ENCODE results near the gene MTCH1.

The MTCH1 gene

GRCh38 chr6:36925809-36926208, 60.2 kb downstream of the MTCH1 start:
- H3K27me3 ChIP-seq (ENCODE audit: control insufficient read depth in 2 of 2, insufficient read depth in 2 of 2, low read length in 2 of 2) = no peaks in the 10 kb centered on the region
- peaks cover 8 to 31% of the 10 kb centered on the region in 2 donors for H3K36me3 ChIP-seq (ENCODE audit: control insufficient read depth in 2 of 2, insufficient read depth in 2 of 2, low read length in 2 of 2)
- peaks cover 7 to 14% of the 10 kb centered on the region in 2 donors for H3K4me1 ChIP-seq (ENCODE audit: control insufficient read depth in 2 of 2, insufficient read depth in 2 of 2, low read length in 2 of 2)
- H3K9ac ChIP-seq (ENCODE audit: low read depth in 1 of 2, low read length in 2 of 2) = no peak overlapping the region
- H3K4me3 ChIP-seq (ENCODE audit: low read length in 2 of 2) = no peak overlapping the region
- no peaks in the 10 kb centered on the region for H3K9me3 ChIP-seq (ENCODE audit: control insufficient read depth in 2 of 2, low read length in 2 of 2)
- H3K27ac ChIP-seq (ENCODE audit: low read depth in 2 of 2, low read length in 2 of 2) = no peak overlapping the region

- H3K27me3 ChIP-seq (ENCODE audit: control insufficient read depth in 2 of 2, insufficient read depth in 2 of 2, low read length in 2 of 2) = no peaks in the 10 kb centered on the region
- no peaks in the 10 kb centered on the region for H3K9me3 ChIP-seq (ENCODE audit: control insufficient read depth in 2 of 2, low read length in 2 of 2)
- H3K27ac ChIP-seq (ENCODE audit: low read depth in 2 of 2, low read length in 2 of 2) = no peak overlapping the region
- H3K9ac ChIP-seq (ENCODE audit: low read depth in 1 of 2, low read length in 2 of 2) = no peak overlapping the region
- no peak overlapping the region for H3K4me3 ChIP-seq (ENCODE audit: low read length in 2 of 2)
- H3K36me3 ChIP-seq (ENCODE audit: control insufficient read depth in 2 of 2, insufficient read depth in 2 of 2, low read length in 2 of 2) = peaks cover 12 to 37% of the 10 kb centered on the region in 2 donors
- H3K4me1 ChIP-seq (ENCODE audit: control insufficient read depth in 2 of 2, insufficient read depth in 2 of 2, low read length in 2 of 2) = peaks cover 7 to 14% of the 10 kb centered on the region in 2 donors
Measured at GRCh38 chr6:36924778-36925374, 61.1 kb downstream of the MTCH1 start.

GRCh38 chr6:36924131-36924530, 61.9 kb downstream of the MTCH1 start:
- Histone ChIP-seq H3K27me3 (ENCODE audit: control insufficient read depth in 2 of 2, insufficient read depth in 2 of 2, low read length in 2 of 2) (no peaks in the 10 kb centered on the region), H3K9ac (ENCODE audit: low read depth in 1 of 2, low read length in 2 of 2) (no peak overlapping the region), H3K4me3 (ENCODE audit: low read length in 2 of 2) (no peak overlapping the region), H3K4me1 (ENCODE audit: control insufficient read depth in 2 of 2, insufficient read depth in 2 of 2, low read length in 2 of 2) (peaks cover 7 to 14% of the 10 kb centered on the region in 2 donors), H3K9me3 (ENCODE audit: control insufficient read depth in 2 of 2, low read length in 2 of 2) (no peaks in the 10 kb centered on the region), H3K36me3 (ENCODE audit: control insufficient read depth in 2 of 2, insufficient read depth in 2 of 2, low read length in 2 of 2) (peaks cover 14 to 43% of the 10 kb centered on the region in 2 donors), H3K27ac (ENCODE audit: low read depth in 2 of 2, low read length in 2 of 2) (no peak overlapping the region)

GRCh38 chr6:36920546-36920945, 65.5 kb downstream of the MTCH1 start:
- Histone ChIP-seq H3K4me1 (ENCODE audit: control insufficient read depth in 2 of 2, insufficient read depth in 2 of 2, low read length in 2 of 2) (no peaks in the 10 kb centered on the region), H3K9ac (ENCODE audit: low read depth in 1 of 2, low read length in 2 of 2) (no peak overlapping the region), H3K36me3 (ENCODE audit: control insufficient read depth in 2 of 2, insufficient read depth in 2 of 2, low read length in 2 of 2) (peaks cover 20 to 60% of the 10 kb centered on the region in 2 donors), H3K27ac (ENCODE audit: low read depth in 2 of 2, low read length in 2 of 2) (no peak overlapping the region), H3K27me3 (ENCODE audit: control insufficient read depth in 2 of 2, insufficient read depth in 2 of 2, low read length in 2 of 2) (no peaks in the 10 kb centered on the region), H3K4me3 (ENCODE audit: low read length in 2 of 2) (no peak overlapping the region), H3K9me3 (ENCODE audit: control insufficient read depth in 2 of 2, low read length in 2 of 2) (no peaks in the 10 kb centered on the region)

- H3K9me3 ChIP-seq (ENCODE audit: control insufficient read depth in 2 of 2, low read length in 2 of 2) = no peaks in the 10 kb centered on the region
- no peak overlapping the region for H3K27ac ChIP-seq (ENCODE audit: low read depth in 2 of 2, low read length in 2 of 2)
Measured at GRCh38 chr6:36920049-36920448, 65.9 kb downstream of the MTCH1 start.

More at GRCh38 chr6:36920049-36920448, 65.9 kb downstream of the MTCH1 start:
- no peak overlapping the region for H3K9ac ChIP-seq (ENCODE audit: low read depth in 1 of 2, low read length in 2 of 2)
- H3K27me3 ChIP-seq (ENCODE audit: control insufficient read depth in 2 of 2, insufficient read depth in 2 of 2, low read length in 2 of 2) = no peaks in the 10 kb centered on the region
- H3K4me3 ChIP-seq (ENCODE audit: low read length in 2 of 2) = no peak overlapping the region
- no peaks in the 10 kb centered on the region for H3K4me1 ChIP-seq (ENCODE audit: control insufficient read depth in 2 of 2, insufficient read depth in 2 of 2, low read length in 2 of 2)
- peaks cover 24 to 61% of the 10 kb centered on the region in 2 donors for H3K36me3 ChIP-seq (ENCODE audit: control insufficient read depth in 2 of 2, insufficient read depth in 2 of 2, low read length in 2 of 2)

Data from mucosa of rectum (tissue), 2 donors.